IPS DF 6.9 (cell line): ENCODE results near the gene COX4I2.
"Not testable (repeated sequence)": the region's sequence is repeated elsewhere in the genome, so short reads cannot be mapped to it uniquely, and the experiment has no call there.

Experiments
- DNase-seq: peaks from one replicate; pipeline ENCODE4 v3.0.0-alpha.2; 2013; ENCODE audit warnings: low read depth, low spot score
- H3K27ac ChIP-seq: one replicate; pipeline ENCODE4 v1.5.1; 2013; ENCODE audit warnings: low read length, control low read depth
- H3K27me3 ChIP-seq: 2 replicates; pipeline ENCODE4 v1.6.1; 2013; ENCODE audit warnings: mild to moderate bottlenecking, low read length; ENCODE audit not compliant: control insufficient read depth, insufficient read depth
- H3K36me3 ChIP-seq: 2 replicates; pipeline ENCODE4 v1.6.1; 2013; ENCODE audit warnings: low read length; ENCODE audit not compliant: control insufficient read depth, insufficient read depth
- H3K4me1 ChIP-seq: 2 replicates; pipeline ENCODE4 v1.6.1; 2013; ENCODE audit warnings: low read length; ENCODE audit not compliant: control insufficient read depth, insufficient read depth
- H3K4me3 ChIP-seq: 2 replicates; pipeline ENCODE4 v1.5.1; 2013; ENCODE audit warnings: mild to moderate bottlenecking, low read length
- H3K9me3 ChIP-seq: 2 replicates; pipeline ENCODE4 v1.6.1; 2013; ENCODE audit warnings: low read length, inconsistent platforms; ENCODE audit not compliant: control insufficient read depth, insufficient read depth
- WGBS: extraction: QIAGEN DNeasy Blood & Tissue Kit; methylation state at CpG from one replicate; pipeline ENCODE4 v1.1.7; 2013; ENCODE audit warnings: mixed read lengths, missing lambda C conversion rate; ENCODE audit not compliant: insufficient read length, insufficient coverage; 5-methylcytosine and 5-hydroxymethylcytosine counted together

Gene COX4I2

DNA sequence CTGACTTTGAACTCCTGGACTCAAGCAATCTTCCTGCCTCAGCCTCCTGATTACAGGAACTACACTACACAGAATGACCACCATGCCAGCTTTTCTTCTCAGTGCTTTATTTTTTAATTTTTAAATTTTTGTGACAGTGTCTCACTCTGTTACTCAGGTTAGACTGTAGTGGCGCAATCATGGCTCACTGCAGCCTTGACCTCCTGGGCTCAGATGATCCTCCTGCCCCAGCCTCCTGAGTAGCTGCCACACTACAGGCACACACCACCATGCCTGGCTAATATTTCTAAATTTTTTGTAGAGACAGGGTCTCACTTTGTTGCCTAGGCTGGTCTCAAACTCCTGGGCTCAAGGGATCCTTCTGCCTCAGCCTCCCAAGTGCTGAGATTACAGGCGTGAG is 31.2 kb downstream of the COX4I2 start:
- WGBS, result no CpG with 5 or more reads among the region's 2 CpGs
- not testable (repeated sequence) for H3K9me3 ChIP-seq, H3K4me1 ChIP-seq, H3K36me3 ChIP-seq, DNase-seq, H3K27ac ChIP-seq, H3K27me3 ChIP-seq, H3K4me3 ChIP-seq

DNA sequence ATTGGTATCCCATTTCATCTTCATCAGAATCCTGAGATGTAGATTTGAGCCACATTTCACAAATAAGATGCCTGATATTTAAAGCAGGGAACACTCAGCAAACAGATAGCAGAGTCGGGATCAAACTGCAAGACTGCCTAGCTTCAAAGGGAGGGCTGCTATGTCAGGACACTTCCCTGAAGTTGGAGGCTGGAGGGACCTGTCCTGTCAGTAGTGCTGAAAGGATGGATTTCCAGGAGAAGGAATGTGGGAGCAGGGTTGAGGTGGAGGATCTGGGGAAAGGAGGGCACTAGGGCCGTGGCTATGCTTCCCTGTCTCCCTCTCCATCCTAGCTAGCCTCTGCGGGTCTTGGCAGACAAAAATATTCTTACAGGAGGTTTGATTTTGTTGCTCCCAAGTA is 32.2 kb downstream of the COX4I2 start:
- no peaks in the 10 kb centered on the region for H3K4me1 ChIP-seq
- no CpG with 5 or more reads among the region's 3 CpGs for WGBS
- H3K27me3 ChIP-seq, result no peaks in the 10 kb centered on the region
- H3K4me3 ChIP-seq, result no peak overlapping the region
- H3K9me3 ChIP-seq, result no peaks in the 10 kb centered on the region
- no peak for DNase-seq
- H3K36me3 ChIP-seq, result 0 out of 2 replicates have a peak, but pooled peaks cover 1% of the 10 kb centered on the region
- H3K27ac ChIP-seq, result no peak overlapping the region

DNA sequence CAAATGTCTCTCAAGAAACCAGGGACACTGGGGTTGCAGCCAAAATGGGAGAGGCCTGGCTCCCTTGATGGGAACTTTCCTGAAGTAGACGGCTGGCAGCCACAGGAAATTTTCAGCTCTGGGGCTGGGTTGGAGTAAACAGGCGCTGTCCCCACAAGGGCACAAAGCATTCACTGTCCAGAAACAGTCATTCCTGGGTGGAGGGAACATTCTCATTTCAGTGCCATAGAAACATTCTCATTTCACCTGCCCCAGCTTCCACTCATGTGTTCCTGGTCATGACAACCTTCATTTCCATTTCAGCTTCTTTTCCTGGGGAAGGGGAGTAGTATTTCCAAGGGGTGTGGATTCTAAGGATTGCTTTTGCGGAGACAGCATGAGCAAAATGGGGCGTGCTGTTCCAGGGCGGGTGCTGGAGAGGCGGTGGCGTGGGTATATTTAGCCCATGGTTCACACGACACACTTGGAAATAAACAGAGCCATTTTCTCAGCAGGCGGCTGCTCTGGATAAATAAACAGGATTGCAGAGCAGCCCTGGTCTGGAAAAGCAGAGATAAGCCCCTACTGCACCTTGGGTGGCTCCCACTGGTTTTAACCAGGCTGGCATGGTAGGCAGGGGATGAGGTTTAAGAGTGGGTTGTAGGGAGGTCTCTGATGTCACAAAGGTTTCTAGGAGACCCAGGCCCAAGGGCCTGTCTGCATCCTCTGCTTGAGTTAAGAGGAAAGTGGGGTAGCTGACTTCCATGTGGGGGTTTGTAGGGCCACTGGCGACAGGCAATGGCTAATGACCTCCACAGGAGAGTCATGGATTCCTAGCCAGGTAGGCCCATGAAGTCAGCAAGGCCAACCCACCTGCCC is 32.9 kb downstream of the COX4I2 start:
- H3K27me3 ChIP-seq, result no peaks in the 10 kb centered on the region

DNA sequence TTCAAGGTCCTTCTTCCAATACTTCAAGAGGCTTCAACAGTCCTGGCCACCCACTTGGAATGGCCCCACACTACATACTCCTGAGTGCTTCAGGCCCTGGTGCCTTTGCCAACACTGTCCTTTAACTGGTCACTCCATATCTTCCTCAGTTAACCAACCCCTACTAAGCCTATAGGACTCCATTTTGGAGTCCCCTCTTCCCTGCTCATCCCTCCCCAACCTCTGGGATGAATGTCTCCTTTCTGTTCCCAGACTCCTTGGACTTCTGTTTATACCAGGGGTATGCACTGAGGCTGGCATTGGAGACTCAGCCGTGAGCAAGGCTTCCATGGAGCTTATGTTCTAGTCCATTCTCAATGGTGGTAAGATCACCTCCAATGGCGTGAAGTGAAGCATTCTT is 33.6 kb downstream of the COX4I2 start:
- Histone ChIP-seq H3K36me3 (no peaks in the 10 kb centered on the region), H3K4me1 (no peaks in the 10 kb centered on the region; the same call in 1 of the 2 replicates), H3K27ac (no peak overlapping the region)

More for the DNA sequence above, 32.9 kb downstream of the COX4I2 start:
- DNase-seq, result no peak
- no peaks in the 10 kb centered on the region for H3K36me3 ChIP-seq
- H3K27ac ChIP-seq, result no peak overlapping the region
- no peak overlapping the region for H3K4me3 ChIP-seq
- H3K4me1 ChIP-seq, result no peaks in the 10 kb centered on the region; the same call in 1 of the 2 replicates
- no CpG with 5 or more reads among the region's 10 CpGs for WGBS
- H3K9me3 ChIP-seq, result no peaks in the 10 kb centered on the region

DNA sequence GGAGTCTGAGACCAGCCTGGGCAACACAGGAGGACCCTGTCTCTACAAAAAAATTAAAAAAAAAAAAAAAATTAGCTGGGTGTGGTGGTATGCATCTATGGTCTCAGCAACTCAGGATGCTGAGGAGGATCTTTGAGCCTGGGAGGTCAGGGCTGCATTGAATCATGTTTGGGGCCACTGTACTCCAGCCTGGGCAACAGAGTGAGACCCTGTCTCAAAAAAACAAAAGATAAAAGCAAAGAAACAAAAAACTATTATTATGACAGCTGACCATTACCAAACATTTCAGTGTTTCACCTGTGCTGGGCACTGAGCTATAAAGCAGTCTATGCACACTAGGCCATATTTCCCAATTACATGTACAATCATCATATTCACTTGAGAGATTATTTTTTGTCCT is 35.7 kb downstream of the COX4I2 start:
- no peaks in the 10 kb centered on the region for H3K27me3 ChIP-seq
- no peak overlapping the region for H3K27ac ChIP-seq
- no peak overlapping the region for H3K4me3 ChIP-seq
- H3K4me1 ChIP-seq, result peaks cover 2% of the 10 kb centered on the region; the same call in 1 of the 2 replicates
- no peaks in the 10 kb centered on the region for H3K9me3 ChIP-seq
- no peaks in the 10 kb centered on the region for H3K36me3 ChIP-seq
- DNase-seq, result no peak

More for the DNA sequence above, 33.6 kb downstream of the COX4I2 start:
- no peak for DNase-seq
- WGBS, result no CpG with 5 or more reads among the region's 2 CpGs
- Histone ChIP-seq H3K27me3 (no peaks in the 10 kb centered on the region), H3K4me3 (no peak overlapping the region), H3K9me3 (no peaks in the 10 kb centered on the region)

DNA sequence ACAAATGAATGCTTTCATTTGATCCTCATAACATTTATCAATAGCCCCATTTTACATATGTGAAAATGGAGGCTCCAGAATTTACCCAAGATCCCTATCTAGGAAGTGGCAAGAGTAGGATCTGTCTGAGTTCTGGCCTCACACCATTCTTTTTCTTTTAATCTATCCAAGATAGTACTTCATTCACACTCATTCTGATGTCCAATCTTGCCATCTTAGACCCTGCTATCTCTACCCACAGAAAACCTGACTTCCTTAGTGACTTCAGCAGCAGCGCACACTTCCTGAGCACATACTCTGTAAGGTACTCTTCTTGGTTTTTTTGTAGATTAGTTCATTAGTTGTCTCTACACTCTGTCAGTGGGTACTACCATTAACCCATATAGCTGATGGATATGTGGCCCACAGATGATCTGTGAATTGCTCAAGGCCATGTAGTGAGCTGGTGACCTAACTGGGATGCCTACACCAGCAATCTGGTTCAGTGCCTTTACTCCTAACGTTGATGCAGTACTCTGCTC is 36.3 kb downstream of the COX4I2 start:
- Histone ChIP-seq H3K27ac (no peak overlapping the region), H3K4me1 (peaks cover 5% of the 10 kb centered on the region), H3K9me3 (no peaks in the 10 kb centered on the region), H3K4me3 (no peak overlapping the region), H3K36me3 (no peaks in the 10 kb centered on the region), H3K27me3 (no peaks in the 10 kb centered on the region; the same call in 1 of the 2 replicates)
- DNase-seq, result no peak
- WGBS, result no CpG with 5 or more reads among the region's 2 CpGs

DNA sequence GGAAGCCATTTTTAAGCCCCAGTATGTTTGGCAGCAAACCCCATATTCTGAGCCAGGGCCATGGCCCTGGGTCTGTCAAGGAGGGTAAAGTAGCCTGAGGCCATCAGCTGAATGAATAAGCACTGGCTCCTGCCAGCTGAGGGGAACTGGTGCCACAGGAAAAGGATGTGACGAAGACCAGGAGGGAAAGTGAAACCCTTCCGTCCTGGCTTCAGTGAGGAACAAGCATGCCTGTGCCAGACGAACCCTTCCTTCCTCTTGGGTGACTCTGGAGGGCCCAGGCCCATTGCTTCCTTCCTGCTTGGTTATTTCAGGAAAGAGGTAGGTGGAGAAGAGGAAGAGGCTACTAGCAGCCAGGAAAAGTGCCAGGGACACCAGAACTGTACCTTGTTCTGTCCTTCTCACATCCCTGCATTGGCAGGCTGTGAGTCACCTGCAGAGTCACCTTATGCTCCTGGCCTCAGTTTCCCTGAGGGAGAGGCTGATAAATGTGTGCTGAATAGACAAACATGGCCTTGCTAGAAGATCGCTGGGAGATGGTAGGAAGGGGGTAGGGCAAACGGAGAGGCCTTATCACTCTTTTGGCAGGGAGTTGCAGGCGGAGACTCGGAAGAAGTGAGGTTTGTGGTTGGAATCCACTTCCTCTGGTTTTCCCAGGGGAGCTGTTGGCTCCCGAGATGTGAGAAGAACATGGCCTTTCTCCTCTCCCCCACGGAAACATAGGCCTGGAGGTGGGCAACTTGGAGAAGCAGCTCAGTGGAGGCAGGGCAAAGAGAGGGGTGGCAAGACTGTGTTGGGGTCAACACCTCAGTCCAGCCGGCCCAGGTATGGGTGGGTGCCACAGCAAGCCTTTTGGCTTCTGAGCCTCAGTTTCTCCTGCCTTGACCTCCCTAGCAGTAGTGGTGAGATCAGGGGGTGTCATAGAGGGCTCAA is 37.4 kb downstream of the COX4I2 start:
- DNase-seq, result no peak
- Histone ChIP-seq H3K36me3 (no peaks in the 10 kb centered on the region), H3K4me1 (peaks cover 6% of the 10 kb centered on the region), H3K4me3 (no peak overlapping the region), H3K27ac (no peak overlapping the region), H3K27me3 (no peaks in the 10 kb centered on the region; the same call in 1 of the 2 replicates), H3K9me3 (no peaks in the 10 kb centered on the region)
- WGBS, result no CpG with 5 or more reads among the region's 10 CpGs

DNA sequence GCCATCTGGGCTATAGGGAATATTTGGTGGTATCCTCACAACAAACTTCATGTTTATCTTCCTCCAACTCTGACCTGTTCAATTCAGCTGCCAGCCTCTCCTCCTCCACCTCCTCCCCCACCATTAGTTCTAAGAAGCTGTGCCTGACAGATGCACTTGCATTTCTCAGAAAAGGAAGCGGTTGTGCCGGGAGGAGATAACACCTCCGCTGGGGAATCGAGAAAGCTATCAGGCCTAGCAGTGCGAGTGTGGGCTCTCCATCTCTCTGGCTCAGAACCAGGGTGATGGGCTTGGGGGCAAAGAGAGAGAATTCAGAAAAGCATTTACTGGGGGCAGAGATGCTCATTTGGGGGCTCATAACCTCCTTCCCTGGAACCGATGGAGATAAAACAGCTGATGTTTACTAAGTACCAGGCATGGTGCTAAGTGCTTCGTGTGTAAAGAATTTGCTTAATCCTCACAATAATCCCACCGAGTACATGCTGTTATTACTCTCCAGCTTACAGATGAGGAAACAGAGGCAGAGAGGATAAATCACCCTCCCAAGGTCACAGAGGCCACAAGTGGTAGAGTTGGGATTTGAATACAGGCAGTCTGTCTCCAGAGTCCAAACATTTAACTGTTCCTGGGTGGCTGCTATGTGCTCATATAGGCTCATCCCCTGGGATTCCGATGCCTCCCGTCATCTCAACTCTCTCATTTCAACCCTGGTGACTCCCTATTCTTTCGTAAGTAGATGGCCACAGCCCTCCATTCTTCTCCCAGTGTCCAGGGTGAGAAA is 38.3 kb downstream of the COX4I2 start:
- Histone ChIP-seq H3K9me3 (no peaks in the 10 kb centered on the region), H3K27me3 (no peaks in the 10 kb centered on the region; the same call in 1 of the 2 replicates), H3K4me1 (peaks cover 6% of the 10 kb centered on the region), H3K36me3 (no peaks in the 10 kb centered on the region), H3K27ac (no peak overlapping the region), H3K4me3 (no peak overlapping the region)
- no CpG with 5 or more reads among the region's 11 CpGs for WGBS
- DNase-seq, result no peak

DNA sequence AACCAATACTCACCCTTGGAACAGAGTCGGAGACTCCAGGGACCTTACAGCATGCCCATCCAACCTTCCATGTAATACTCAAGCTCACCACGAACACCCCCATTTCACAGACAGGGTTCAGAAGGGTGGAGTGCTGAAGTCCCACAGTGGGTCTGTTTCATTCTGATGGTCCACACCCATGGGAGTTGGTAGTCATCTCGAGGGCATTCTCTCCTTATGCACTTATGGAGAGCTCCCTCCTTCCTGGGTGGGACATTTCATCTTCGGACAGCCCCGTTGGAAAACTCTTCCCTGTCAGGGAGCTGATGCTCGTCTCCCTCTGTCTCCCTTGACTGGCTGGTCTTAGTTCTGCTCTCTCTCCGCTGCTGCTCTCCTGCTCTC is 38.9 kb downstream of the COX4I2 start:
- Histone ChIP-seq H3K36me3 (no peaks in the 10 kb centered on the region), H3K27ac (no peak overlapping the region)
- no peak for DNase-seq

More for the DNA sequence above, 38.9 kb downstream of the COX4I2 start:
- H3K27me3 ChIP-seq, result no peaks in the 10 kb centered on the region; the same call in 1 of the 2 replicates
- WGBS, result no CpG with 5 or more reads among the region's 7 CpGs
- H3K4me1 ChIP-seq, result peaks cover 6% of the 10 kb centered on the region
- no peak overlapping the region for H3K4me3 ChIP-seq
- no peaks in the 10 kb centered on the region for H3K9me3 ChIP-seq
